UCSD-AML1 (cell line): ENCODE data around the gene HYAL3.

Experiments
- DNase-seq: peaks from one replicate; lab custom pipeline; 2025; ENCODE audit not compliant: unreplicated experiment; lab: John Stamatoyannopoulos, UW

HYAL3 gene

DNA sequence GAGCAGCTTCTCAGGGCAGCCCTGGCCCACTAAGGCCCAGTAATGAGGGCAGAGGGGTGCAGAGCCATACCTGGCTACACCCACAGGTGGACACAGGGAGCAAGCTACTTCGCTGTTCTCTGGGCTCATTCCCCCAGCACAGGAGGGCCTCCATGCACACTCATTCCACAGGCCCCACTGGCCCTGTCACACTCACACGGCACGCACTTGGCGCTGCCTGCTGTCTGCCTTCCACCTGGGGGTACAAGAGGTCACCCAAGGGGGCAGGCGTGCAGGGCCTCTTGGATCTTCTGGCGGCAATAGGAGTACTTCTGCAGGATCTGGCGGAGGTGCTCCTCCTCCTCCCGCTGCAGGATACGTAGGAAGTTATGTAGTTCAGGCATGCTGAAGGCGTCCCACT lies 31.1 kb upstream of the HYAL3 start:
- no peak for DNase-seq

DNA sequence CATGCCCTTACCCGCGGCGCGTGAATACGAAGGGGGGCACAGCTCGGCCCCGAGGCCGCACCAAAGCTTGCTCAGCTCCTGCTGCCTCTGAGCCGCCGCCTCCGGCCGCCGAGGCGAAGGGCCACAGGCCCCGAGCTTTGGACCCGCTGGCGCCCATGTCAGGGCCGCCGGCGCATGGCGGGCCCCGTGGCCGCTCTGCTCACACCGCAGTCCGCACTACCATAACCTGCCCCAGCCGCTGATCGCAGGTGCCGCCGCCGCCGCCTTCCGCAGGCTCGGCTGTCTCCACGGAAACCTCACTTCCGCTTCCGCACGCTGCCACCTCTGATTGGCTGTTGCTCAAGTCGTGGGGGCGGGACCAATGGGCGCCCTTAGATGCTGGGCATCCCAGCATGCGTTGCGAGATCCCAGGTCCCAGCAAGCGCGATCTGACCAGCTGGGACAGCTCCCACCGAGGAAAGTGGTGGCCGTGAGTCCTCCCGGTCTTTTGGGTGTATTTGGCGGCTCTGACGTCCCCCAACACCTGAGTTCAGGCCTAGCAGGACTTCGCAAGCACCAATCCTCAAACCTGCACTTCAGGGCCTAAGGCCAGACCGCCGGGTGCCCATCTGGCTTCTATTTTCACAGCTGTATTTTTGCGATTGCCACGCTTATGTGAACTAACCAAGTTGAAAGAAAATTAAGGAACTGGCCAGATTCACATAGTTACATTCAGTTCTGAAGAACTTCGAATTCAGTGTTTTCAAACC lies 28.9 kb upstream of the HYAL3 start, which contains the start of gene TUSC2:
TSS of gene TUSC2 (minus strand) at position 281 of the 749 bp plus-strand sequence. CDS start at position 157, 124 bp downstream.
- peak; percentile 96 for DNase-seq

DNA sequence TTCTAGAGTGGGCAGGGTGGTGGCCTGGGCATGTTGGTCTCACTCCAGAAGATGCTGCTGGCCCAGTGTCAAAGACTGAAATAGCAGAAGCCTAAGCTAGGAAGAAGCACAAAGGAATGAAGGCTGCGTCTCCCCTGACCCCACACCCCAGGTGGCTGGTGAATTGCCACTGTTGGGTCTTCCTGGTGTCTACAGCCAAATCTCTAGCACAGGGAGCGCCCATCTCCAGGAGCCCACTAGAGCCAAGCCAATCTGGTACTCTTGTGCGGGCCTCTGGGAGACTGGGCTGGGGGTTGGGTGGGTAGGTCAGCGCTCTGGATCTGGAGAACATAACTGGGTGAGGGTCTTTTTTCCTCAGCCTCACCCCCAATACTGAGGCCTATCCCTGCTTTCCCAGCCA lies 27.9 kb upstream of the HYAL3 start:
- DNase-seq = no peak

DNA sequence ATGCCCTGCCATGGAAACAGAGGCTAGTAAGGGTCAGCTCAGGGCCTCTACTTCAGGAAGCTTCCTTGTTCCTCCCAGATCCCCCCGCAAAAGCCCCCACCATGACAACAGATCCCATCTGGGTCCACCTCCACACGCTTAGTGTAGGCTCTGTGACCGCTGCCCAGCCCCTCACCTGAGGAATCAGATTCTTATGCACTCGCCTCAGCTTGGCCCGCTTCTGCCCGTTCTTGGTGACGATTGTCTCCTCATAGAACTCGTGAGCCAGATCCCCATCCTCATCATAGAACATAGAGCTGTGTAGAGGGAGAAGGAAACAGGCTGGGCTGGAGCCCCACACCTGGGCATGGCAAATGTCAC lies 27.0 kb upstream of the HYAL3 start:
- no peak for DNase-seq

DNA sequence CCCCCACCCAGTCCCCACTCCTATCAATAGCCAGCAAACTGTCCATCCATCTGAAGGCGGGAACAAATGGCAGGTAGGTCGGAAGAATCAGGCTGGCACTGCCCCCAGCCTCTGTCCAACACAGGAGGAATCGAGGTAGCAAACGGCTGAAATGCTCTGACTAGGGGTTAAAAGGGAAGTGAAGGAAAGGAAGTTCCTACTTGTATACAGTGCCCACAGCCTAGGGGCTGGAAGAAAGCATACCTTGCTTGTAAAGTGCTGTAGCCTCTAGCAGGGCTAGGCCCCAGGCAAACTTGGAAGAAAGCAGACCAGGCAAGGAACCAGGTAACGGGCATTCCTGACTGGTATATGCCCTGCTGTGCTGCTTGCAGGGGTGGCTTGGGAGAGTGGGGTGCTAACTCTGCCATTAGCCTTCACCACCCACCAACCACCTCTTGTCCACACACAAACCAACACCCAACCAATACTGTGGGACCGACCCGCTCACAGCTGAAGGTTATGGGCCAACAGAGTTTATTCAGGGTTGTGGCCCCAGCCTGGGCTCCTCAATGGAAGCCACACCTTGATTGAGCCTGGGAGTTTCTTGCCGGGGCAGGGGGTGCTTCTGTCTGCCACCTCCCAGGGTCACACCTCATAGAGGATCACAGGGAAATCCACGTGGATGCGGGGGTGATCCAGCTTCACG lies 26.4 kb upstream of the HYAL3 start:
- no peak for DNase-seq

DNA sequence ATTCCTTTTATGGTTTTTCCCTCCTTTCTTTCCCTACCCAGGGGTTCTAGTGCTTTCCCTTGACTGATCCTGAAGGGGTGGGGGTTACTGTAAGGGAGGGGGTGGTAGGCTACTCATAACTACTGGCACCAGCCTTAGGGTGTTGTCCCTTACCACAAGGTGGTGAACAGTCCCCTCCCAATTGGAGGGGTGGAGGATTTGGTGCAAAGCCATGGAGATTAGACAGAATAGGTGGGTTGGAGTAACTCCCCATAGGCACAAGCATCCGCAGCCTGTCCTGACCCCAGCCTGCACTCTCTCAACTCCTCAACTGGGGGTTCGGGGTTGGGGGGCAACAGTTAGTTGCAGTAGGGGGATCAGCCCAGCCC lies 25.9 kb upstream of the HYAL3 start:
- DNase-seq = no peak

DNA sequence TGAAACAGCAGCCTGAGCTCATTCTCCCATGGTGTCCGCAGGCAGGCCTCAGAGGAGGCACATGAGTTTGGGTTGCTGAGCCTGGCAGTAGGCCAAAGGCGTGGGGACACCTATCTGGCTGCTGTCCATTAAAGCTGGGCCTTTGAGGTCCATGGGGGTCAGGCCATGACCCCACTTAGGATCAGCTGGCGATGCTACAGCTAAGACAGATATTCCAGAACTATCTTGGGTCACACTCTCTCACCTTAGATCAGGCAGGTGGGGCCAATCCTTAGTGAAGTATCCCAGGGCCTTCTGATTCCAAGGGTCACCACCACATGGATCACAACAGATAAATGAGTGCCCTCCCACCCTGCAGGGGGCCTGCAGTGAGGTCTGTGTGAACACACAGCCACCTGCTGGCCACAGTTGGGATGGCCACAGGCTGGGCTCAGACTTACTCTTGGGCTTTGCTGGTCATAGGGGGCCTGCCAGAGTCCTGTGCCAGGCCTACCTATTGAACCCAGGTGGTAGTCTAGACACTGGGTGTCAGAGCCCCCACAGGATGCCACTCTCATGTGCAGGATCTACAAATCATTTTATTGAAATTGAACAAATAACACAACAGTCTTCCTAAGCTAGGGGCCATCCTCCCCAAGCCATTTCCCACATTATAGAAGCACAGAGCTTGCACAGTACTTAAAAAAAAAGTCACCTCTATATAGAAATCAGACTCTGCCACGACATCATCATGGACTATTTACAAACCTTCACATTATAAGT lies 25.3 kb upstream of the HYAL3 start:
- peak; percentile 77 for DNase-seq

DNA sequence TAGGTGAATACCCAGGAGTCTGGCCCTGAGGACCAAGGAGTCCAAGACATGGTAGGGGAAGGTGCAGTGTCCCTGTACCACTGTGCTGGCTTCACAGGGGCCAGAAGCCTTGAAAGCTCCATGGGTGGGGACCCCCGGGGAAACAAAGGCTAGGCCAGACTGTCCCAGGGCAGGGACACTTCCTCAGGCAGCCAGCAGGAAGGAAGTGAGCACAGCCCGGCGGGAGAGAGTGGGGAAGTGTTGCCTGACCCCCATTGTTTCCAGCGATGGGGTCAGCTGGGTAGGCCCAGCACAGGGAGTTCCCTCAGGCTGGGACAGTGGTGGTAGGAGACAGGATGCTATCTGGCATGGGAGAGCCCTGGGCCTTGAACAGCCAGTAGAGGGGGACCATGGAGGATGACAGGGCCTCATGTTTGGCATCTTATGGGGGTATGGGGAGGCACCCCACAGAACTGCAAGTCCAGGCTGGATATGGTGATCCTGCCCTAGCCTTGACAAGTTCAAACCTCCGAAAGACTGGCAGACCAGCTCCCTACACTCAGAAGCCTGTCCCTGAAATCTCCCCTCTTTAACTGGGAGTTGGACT lies 24.5 kb upstream of the HYAL3 start:
- peak; percentile 49 for DNase-seq

DNA sequence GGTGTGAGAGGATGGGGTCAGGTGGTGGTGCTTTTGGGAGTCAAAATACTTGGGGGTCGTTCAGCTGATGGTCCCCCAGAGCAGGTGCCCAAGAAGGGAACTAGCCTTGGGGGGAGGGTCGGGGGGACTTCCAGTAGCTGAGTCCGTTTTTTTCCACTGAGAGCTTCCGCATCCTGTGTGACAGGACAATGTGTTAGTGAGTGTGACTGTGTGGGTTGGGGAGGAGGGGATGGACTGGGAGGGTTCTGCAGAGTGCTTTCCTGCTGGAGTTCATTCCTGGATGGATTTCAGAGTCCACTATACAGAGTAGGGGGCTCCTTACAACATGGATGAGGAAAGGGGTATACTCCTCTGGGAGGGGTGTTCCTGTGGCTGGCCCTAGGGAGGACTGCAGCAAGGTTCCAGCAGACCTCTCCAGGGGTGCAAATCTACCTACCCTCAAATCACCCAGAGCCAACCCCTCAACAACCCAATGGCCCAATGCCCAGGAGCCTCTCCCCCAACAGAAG lies 23.9 kb upstream of the HYAL3 start:
- DNase-seq = peak; percentile 71

DNA sequence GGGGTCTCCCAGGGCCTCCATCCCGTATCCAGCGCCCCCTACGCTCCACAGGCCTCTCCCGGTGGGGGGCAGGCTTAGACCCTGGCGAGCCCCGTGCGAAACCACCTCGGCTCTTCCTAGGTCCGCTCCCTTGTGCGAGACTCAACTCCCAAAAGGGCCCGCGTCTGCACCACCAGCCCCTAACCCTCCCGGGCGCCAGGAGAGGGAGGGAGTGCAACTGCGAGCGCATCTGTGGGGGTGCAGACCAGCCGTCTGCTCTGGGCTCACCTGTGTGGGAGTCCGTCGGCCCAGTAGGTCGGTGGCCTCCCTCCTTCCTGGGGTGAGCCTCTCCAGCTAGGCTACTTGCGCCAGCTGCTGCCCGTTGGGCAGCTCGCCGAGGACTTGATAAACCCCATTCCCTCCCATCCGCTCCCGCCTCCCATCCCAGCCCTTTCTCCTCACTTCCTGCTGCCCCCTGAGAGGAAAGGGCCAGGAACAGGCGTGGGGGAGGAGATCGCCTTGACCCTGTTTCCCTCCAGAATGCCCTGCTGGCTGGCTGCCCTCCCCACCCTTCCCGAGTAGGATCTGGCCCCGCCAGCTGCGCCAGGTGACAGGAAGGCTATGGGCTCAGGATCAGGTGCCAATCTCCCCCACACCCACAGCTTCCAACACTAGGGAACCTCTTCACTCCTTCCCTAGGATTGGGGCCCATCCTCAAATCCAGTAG lies 23.3 kb upstream of the HYAL3 start, which contains the start of gene HYAL2:
TSS of gene HYAL2 (minus strand) at position 360 of the 706 bp plus-strand sequence. CDS start 2,256 bp downstream, outside the sequence.
- peak; percentile 66 for DNase-seq

DNA sequence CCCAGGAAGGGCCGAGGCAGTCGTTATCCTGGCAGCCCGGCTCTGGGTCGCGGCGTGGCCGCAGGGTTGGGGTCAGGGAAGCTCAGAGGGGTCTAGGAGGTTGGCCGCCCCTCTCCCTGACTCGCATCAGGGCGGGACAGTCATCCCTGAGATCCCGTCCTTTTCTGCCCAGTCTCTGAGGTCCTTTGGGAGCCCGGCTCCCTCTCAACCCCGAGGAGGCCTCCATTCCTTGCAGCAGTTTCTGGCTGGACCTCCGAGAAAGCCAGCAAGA lies 22.8 kb upstream of the HYAL3 start:
- no peak for DNase-seq

DNA sequence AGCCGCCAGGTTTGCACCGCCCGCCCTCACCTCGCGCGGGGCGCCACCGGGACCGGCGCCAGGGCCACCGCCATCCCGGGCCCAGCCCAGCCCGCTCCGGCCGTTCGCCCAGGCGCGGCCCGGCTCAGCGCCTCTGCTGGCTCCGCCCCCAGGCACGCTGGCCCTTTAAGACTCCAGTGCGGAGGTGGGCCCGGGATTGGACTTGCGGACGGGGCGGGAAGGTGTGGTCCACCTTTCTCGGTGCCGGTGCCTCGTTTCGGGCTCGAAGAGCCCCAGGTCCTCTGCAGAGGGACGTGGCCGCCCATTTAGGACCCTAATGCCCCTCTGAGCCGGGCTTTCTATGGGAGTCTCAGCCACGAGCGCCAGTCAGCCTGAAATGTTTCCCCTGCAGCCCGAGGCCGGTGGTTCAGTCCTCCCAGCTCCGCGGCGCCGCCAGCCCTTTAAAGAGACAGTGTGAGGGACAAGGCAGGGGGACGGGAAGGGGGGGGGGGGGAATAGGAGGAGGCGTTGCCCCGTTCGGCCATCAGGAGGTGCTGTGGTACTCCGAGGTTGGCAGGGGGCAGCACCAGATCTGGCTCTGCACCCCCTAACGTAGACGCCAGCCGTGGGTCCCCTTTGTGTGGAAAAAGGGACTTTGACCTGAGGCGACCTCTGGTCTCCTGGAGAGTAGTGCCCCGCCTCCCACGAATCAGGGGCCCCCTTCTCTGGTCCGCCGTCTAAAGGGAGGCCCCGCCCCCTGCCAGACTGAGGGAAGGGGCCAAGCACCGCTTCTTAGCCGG lies 22.3 kb upstream of the HYAL3 start:
- DNase-seq = peak; percentile 93

DNA sequence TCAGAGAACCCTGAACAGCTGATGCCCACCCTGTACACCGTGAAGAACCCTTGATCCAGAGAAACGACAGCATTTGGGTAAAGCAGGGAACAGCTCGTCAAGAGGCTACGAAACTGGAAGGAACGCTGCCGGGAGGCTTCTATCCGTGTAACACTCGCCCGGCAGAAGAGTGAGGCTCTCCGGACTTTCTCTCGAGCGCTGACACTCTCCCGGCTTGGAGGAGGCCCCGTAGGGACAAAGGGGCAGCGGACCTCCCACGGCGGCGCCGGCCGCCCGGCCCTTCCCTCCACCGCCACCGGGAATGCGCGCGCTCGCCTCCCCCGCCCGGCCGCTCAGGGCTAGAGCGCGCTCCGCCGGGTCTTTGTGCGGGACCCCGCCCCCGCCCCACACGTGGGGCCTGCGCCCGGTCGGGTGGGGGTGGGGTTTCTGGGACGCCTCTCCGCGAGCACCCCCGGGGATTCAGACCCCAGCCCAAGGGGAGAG lies 21.7 kb upstream of the HYAL3 start:
- DNase-seq = peak; percentile 83

DNA sequence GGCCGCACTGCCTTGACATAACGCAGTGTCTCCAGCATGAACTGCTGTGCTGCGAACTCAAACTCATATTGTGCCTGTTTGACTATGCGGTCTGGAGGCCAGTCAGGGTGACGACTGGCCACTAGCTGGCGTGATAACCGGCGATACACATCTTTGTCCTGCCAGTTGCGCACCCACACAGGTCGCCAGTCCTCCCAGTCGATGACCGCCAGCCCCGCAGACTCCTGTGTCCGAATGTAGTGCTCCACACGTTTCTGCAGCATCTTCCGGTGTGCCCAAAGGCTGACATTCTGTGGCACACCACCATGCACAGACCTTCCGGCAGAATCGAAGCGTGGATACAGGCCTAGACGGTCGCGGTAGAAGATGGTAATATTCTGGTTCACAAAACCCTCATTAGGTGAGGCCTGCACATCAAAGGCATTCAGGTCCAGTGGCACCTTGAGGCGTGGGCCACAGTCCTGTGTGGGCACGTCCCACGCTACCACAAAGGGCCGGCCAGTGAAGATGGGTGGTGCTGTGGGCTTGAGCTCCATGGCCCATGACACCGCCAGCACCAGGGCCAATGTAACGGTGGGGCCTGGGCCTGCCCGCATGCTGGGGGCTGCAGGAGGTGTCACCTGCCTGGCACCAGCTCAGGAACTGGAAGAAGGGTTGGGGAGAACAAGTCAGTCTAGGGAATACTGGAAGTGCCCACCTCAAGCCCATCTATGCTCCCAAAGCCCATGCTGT lies 20.9 kb upstream of the HYAL3 start:
- no peak for DNase-seq

DNA sequence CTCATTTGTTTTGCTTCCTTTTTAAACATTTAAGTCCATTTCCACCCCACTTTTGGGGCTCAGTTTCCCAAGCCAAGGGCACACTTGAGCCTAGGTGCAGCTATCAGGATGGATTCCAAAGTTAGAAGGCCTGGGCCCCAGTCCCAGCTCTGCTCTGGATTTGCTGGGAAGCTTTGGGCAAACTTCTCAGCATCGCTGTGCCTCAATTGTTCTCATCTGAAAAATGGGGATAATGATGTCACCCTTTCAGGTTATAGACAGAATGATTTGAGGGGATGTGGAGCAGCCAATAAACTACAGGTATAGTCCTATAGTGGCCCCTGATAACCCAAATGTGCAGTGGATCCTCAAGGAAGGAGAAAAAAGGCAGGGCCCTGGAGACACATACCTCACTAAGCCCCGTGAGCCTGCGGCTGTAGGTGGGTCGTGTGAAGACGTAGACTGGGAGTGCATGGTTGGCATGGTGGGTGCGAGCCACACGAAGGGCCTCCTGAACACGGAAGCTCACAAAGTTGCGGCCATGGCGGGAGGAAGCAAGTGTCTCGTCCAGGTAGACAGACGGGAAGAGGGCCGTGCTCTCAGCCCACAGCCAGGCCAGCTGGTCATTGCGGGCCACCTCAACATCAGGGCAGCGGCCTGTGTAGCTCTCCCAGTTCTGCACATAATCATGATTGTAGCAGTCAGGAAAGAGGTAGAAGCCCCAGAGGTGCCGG lies 20.1 kb upstream of the HYAL3 start:
- DNase-seq = no peak

DNA sequence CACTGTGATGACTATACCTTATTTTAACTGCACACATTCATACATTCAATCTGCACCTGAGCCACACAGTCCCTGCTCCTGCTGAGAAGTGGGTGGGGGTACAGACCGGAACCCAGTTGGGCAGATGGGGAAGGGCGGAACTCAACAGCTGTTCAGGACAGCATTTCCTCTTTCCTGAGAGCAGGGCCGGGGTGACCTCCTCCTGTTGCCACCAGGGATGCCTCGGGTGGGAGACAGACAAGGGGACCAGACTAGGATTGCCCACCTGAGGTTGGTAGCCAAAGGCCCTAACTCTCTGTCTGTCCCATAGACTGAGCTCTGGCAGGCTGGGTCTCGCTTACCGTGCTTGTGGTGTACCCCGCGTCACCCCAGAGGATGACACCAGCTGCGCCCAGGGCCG lies 19.4 kb upstream of the HYAL3 start:
- DNase-seq = no peak

DNA sequence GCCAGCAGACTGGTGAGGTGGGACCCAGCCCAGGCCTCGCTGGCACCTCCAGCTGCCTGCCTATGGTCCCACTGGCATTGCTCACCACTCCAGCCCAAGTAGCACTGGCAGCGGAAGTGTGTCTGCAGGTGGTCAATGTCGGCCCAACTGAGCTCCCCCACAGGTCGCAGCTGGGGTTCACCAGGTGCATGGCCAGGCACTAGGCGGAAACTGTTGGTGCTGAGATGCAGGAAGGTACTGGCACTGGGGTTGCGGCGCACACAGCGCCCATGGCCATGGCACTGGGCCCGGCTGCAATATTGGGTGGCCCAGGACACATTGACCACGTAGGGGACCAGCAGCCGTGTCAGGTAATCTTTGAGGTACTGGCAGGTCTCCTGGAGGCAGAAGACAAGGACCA lies 19.0 kb upstream of the HYAL3 start:
- no peak for DNase-seq

DNA sequence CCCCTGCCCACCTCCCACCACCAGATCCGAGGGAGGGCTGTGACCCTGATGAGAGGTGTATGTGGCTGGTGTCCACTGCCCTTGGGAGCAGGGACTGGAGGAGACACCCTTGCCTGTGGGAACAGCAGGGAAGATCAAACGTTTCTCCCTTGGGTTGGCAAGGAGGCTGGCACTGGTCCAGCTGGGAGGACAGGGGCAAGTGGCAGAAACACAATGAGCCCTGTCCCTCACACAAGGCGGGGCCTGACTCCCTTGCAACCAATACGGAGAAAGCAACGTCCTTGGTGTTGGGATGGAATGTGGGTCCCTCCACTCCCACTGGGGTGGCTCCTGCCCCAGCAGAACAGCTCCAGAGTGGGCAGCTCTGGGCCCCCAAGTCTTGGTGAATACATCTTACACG lies 18.1 kb upstream of the HYAL3 start:
- DNase-seq = no peak
